HL-60/S4 (cell line): ENCODE results near the gene A1BG.
"Not testable (repeated sequence)": the region's sequence is repeated elsewhere in the genome, so short reads cannot be mapped to it uniquely, and the experiment has no call there.

Experiments
- in situ Hi-C: fragments of 300-500 bp; cut with MboI; formaldehyde crosslinking; loops from 2 replicates; pipeline ENCODE4 v1.14.3; 2022; ENCODE audit warnings: low sequenced_read_pairs

The A1BG gene

GRCh38 chr19:58338825-58339558 is 14.3 kb downstream of the A1BG start:
- in situ Hi-C loops: no loop called here

GRCh38 chr19:58338336-58338735 is 15.0 kb downstream of the A1BG start:
- in situ Hi-C loops: no loop called here

- in situ Hi-C loops: no loop called here
Measured at GRCh38 chr19:58336820-58337219, 16.5 kb downstream of the A1BG start.

GRCh38 chr19:58336216-58336615 is 17.1 kb downstream of the A1BG start:
- in situ Hi-C loops: no loop called here

GRCh38 chr19:58335630-58336029 is 17.7 kb downstream of the A1BG start:
- in situ Hi-C loops: no loop called here

GRCh38 chr19:58334691-58335249 is 18.5 kb downstream of the A1BG start:
- in situ Hi-C loops: no loop called here

- in situ Hi-C loops: no loop called here
Measured at GRCh38 chr19:58332697-58333096, 20.6 kb downstream of the A1BG start.

GRCh38 chr19:58330458-58330857 is 22.8 kb downstream of the A1BG start:
- in situ Hi-C loops: no loop called here

GRCh38 chr19:58328999-58329398 is 24.3 kb downstream of the A1BG start:
- in situ Hi-C loops: no loop called here

- in situ Hi-C loops: no loop called here
Measured at GRCh38 chr19:58326914-58327726, 26.2 kb downstream of the A1BG start, which contains the start of gene ZSCAN22. ZSCAN22 (plus strand) TSS chr19:58326994; CDS start chr19:58334803, 7,809 bp downstream.

GRCh38 chr19:58326501-58326913 is 26.8 kb downstream of the A1BG start:
- in situ Hi-C loops: no loop called here

- in situ Hi-C loops: no loop called here
Measured at GRCh38 chr19:58325311-58326022, 27.8 kb downstream of the A1BG start.

GRCh38 chr19:58319241-58319640 is 34.1 kb downstream of the A1BG start:
- in situ Hi-C loops: no loop called here

GRCh38 chr19:58318297-58318696 is 35.0 kb downstream of the A1BG start:
- in situ Hi-C loops: no loop called here

GRCh38 chr19:58317476-58318072 is 35.7 kb downstream of the A1BG start:
- in situ Hi-C loops: no loop called here

GRCh38 chr19:58315580-58315979 is 37.7 kb downstream of the A1BG start:
- in situ Hi-C loops: no loop called here

- in situ Hi-C loops: no loop called here
Measured at GRCh38 chr19:58311345-58311865, 41.9 kb downstream of the A1BG start.

- in situ Hi-C loops: not testable (repeated sequence)
Measured at GRCh38 chr19:58310685-58311084, 42.6 kb downstream of the A1BG start.

GRCh38 chr19:58307736-58308135 is 45.6 kb downstream of the A1BG start:
- in situ Hi-C loops: no loop called here

GRCh38 chr19:58305932-58306323 is 47.4 kb downstream of the A1BG start:
- in situ Hi-C loops: no loop called here
